Measurements from ENCODE around the gene OR8D1. TPM values are rescaled to one million over a fixed set of nuclear protein-coding genes. Genes with fewer than 3 reads are reported as not detected.

Gene OR8D1
- not detected in 5 replicates for total RNA-seq (2022; extraction: Qiagen RNA extraction; ENCODE audit: low read depth)

DNA sequence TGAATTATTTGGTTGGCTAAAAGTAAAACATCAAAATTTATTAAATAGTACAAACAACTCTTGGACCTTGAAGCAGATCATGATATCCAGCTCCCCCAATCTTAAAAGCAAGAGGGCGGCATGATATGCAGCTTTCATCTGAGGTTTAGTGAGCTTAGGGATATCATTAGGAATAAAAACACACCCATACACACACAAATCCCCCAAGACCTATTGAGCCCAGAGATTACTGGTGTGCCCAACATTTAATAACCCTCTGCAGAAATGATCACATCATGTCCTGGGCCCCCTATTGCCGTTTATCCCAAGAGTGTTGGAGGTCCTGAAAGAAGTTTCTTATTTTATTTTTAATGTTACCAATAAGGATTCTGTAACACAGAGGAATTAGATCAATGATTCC is at the start of gene OR8D1:
TSS of gene OR8D1 (minus strand) at position 101 of the 400 bp plus-strand sequence. CDS start 3,183 bp downstream, outside the sequence.

GRCh38 chr11:124320097-124320496 is 6.3 kb upstream of the OR8D1 start, which contains the start of gene OR8D2:
Gene OR8D2, minus strand, starts transcription at chr11:124320197. Its CDS starts 0 bp downstream, at chr11:124320197.

DNA sequence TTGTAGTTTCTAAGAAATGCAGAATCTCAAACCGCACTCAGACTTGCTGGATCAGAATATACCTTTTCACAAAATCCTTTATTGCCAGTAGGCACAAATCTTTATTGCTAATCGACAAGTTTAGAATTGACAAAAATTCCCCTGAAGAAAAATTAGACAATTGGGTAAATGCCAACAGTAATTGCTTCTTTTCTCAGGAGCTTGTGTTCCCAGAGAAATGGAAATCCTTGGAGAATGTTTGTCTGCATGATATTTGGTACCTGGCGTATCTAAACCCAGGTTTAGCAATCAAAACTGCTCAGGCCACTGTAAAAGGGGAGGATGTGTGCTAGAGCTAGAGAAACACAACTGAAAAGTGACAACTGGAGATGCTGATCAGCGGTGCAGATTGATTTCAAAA is 57.7 kb downstream of the OR8D1 start, which contains the start of gene OR8G5:
TSS of gene OR8G5 (plus strand) at position 301 of the 400 bp plus-strand sequence. CDS start 8,556 bp downstream, outside the sequence.

Other genes with a start within 250 kb of the OR8D1 start
- 0.20 to 0.37 TPM (median 0.29 TPM) in 5 replicates for gene VWA5A, start 198.5 kb downstream of the OR8D1 start, total RNA-seq (2022; extraction: Qiagen RNA extraction; ENCODE audit: low read depth)
- gene OR10D3, start 130.6 kb downstream of the OR8D1 start, total RNA-seq (2022; extraction: Qiagen RNA extraction; ENCODE audit: low read depth), result not detected in 5 replicates
- gene OR8G1, start 72.9 kb downstream of the OR8D1 start, total RNA-seq (2022; extraction: Qiagen RNA extraction; ENCODE audit: low read depth), result not detected in 5 replicates
- not detected in 5 replicates for gene OR8G5, start 57.6 kb downstream of the OR8D1 start, total RNA-seq (2022; extraction: Qiagen RNA extraction; ENCODE audit: low read depth)
- not detected in 5 replicates for gene OR8D2, start 6.2 kb upstream of the OR8D1 start, total RNA-seq (2022; extraction: Qiagen RNA extraction; ENCODE audit: low read depth)
- not detected in 5 replicates for gene OR8B2, start 70.5 kb upstream of the OR8D1 start, total RNA-seq (2022; extraction: Qiagen RNA extraction; ENCODE audit: low read depth)
- gene OR8B3, start 85.1 kb upstream of the OR8D1 start, total RNA-seq (2022; extraction: Qiagen RNA extraction; ENCODE audit: low read depth), result not detected in 5 replicates
- not detected in 5 replicates for gene OR8B4, start 110.9 kb upstream of the OR8D1 start, total RNA-seq (2022; extraction: Qiagen RNA extraction; ENCODE audit: low read depth)
- not detected in 5 replicates for gene OR8B8, start 131.7 kb upstream of the OR8D1 start, total RNA-seq (2022; extraction: Qiagen RNA extraction; ENCODE audit: low read depth)
- not detected in 5 replicates for gene OR8B12, start 229.7 kb upstream of the OR8D1 start, total RNA-seq (2022; extraction: Qiagen RNA extraction; ENCODE audit: low read depth)